Measurements from ENCODE around the gene SPOCK2. TPM values are rescaled to one million over a fixed set of nuclear protein-coding genes. Genes with fewer than 3 reads are reported as not detected.
A peak's percentile ranks its signal among the peaks of the same experiment; 100 is the strongest.

Gene SPOCK2
- total and polyA plus RNA-seq, 2 of the 13 experiments (the other 11 are each of a cell fraction or from before 2014, with no cell fraction given), result 8.6 to 30.6 TPM

GRCh38 chr10:72030762-72031543 lies 57.4 kb downstream of the SPOCK2 start (continued):
- no peak for TF ChIP-seq ZNF569 (CRISPR knock-in tag; IDR thresholded peaks at IDR 0.05; ENCODE audit: borderline replicate concordance)
- no peak for TF ChIP-seq SP140L (CRISPR knock-in tag; IDR thresholded peaks at IDR 0.05; ENCODE audit: borderline replicate concordance)
- TF ChIP-seq HES4 (CRISPR knock-in tag; IDR thresholded peaks at IDR 0.05; ENCODE audit: borderline replicate concordance), result peak; percentile 76; the same call in 1 of the 2 replicates
- no peak for TF ChIP-seq ZNF367 (CRISPR knock-in tag; IDR thresholded peaks at IDR 0.05; ENCODE audit: borderline replicate concordance)
- peak; percentile 38 for TF ChIP-seq HNRNPLL (IDR thresholded peaks at IDR 0.05; ENCODE audit: low read depth, low read length, poor library complexity, severe bottlenecking)
- TF ChIP-seq POGZ (CRISPR knock-in tag; IDR thresholded peaks at IDR 0.05), result peak; percentile 95
- peak; percentile 70; the same call in 1 of the 2 replicates for TF ChIP-seq ARID4A (CRISPR knock-in tag; IDR thresholded peaks at IDR 0.05; ENCODE audit: borderline replicate concordance)
- TF ChIP-seq ARNTL (CRISPR knock-in tag; IDR thresholded peaks at IDR 0.05), result peak; percentile 75; the same call in 1 of the 2 replicates
- no peak for TF ChIP-seq ZBTB37 (CRISPR knock-in tag; IDR thresholded peaks at IDR 0.05)
- no peak for TF ChIP-seq NFE2L1 (CRISPR knock-in tag; IDR thresholded peaks at IDR 0.05; ENCODE audit: borderline replicate concordance)
- no peak for TF ChIP-seq ZNF274 (CRISPR knock-in tag; IDR thresholded peaks at IDR 0.05)
- TF ChIP-seq ZNF234 (CRISPR knock-in tag; conservative IDR thresholded peaks at IDR 0.05), result no peak
- no peak; the same call in 1 of the 2 replicates for TF ChIP-seq ZNF138 (CRISPR knock-in tag; IDR thresholded peaks at IDR 0.05; ENCODE audit: low read depth)
- peak; percentile 85 for TF ChIP-seq ZNF556 (CRISPR knock-in tag; IDR thresholded peaks at IDR 0.05; ENCODE audit: borderline replicate concordance)
- TF ChIP-seq MZF1 (CRISPR knock-in tag; IDR thresholded peaks at IDR 0.05; ENCODE audit: borderline replicate concordance), result 0 out of 2 replicates have a peak, but pooled peaks have one; percentile 56
- no peak for TF ChIP-seq MAFF (IDR thresholded peaks at IDR 0.05; ENCODE audit: low read depth, low read length)
- TF ChIP-seq ATM (IDR thresholded peaks at IDR 0.05; ENCODE audit: borderline replicate concordance), result no peak
- peak; percentile 73; the same call in 1 of the 2 replicates for TF ChIP-seq E2F1 (CRISPR knock-in tag; IDR thresholded peaks at IDR 0.05)
- TF ChIP-seq ZNF572 (CRISPR knock-in tag; IDR thresholded peaks at IDR 0.05), result no peak
- TF ChIP-seq TSC22D2 (CRISPR knock-in tag; IDR thresholded peaks at IDR 0.05; ENCODE audit: borderline replicate concordance), result peak; percentile 76; the same call in 1 of the 2 replicates

Measured in HepG2 (cell line).